ENCODE results near the gene MTHFS. TPM values are rescaled to one million over a fixed set of nuclear protein-coding genes. Genes with fewer than 3 reads are reported as not detected.

MTHFS gene
- 10 to 100 TPM; 28.7 to 55.1 TPM for total RNA-seq

DNA sequence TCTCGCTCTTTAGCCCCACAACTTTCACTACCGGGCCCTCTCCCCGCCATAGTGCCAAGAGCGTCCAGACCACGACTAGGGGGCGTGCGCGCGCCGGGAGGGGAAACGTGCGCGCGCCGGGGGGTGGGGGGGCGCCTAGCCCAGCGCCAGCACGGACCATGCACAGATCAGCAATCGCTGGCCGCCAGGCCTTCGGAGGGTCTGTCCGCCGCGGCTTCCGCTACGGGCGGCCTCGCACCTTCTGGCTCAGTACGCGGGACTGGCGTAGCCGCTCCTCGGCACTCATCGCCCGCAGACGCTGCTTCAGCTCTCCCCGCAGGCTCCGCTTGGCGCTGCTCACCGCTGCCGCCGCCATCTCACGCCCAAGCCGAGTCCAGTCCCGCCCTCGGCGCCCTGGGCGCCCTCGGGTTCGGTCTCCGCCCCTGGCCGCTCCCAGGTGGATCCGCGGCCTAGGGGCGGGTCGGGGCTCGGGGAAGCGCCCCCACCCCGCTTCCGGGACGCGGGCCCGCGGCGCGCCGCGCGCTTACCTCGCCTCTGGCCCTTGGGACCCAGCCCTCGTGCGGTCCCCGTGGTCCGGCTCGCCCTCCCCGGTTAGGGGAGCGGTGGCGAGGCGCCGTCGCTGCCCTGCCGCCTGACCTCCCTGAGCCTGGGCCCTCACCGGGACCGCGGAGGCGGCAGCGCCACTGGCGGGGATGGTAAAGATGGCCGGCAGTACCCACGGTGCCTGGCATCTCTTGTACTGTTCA, at the start of gene MTHFS:
TSS of gene MTHFS (minus strand) at position 381 of the 746 bp plus-strand sequence. CDS start at position 355, 26 bp downstream.
- Histone ChIP-seq H3K27me3 (replicated peaks; ENCODE audit: insufficient read depth) (no peaks in the 10 kb centered on the region), H3K36me3 (no peaks in the 10 kb centered on the region), H3K9me3 (no peaks in the 10 kb centered on the region), H3K27ac (peak within 1 kb of the TSS; percentile 97 to 98), H3K4me3 (peak within 1 kb of the TSS; percentile 65 to 80), H3K4me1 (replicated peaks) (no peaks in the 10 kb centered on the region)
- TF ChIP-seq POLR2A (IDR thresholded peaks at IDR 0.05): peak; percentile 57
- TF ChIP-seq, protein P1, sequence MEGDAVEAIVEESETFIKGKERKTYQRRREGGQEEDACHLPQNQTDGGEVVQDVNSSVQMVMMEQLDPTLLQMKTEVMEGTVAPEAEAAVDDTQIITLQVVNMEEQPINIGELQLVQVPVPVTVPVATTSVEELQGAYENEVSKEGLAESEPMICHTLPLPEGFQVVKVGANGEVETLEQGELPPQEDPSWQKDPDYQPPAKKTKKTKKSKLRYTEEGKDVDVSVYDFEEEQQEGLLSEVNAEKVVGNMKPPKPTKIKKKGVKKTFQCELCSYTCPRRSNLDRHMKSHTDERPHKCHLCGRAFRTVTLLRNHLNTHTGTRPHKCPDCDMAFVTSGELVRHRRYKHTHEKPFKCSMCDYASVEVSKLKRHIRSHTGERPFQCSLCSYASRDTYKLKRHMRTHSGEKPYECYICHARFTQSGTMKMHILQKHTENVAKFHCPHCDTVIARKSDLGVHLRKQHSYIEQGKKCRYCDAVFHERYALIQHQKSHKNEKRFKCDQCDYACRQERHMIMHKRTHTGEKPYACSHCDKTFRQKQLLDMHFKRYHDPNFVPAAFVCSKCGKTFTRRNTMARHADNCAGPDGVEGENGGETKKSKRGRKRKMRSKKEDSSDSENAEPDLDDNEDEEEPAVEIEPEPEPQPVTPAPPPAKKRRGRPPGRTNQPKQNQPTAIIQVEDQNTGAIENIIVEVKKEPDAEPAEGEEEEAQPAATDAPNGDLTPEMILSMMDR (IDR thresholded peaks at IDR 0.05): peak in 3 of 4 experiments; percentile 29 to 51 (median 32)
- TF ChIP-seq POLR2AphosphoS5 (IDR thresholded peaks at IDR 0.05): no peak
- DNase-seq (ENCODE audit: low spot score): peak; percentile 62
- intact Hi-C loops (cut with DNase I): loop anchor here (2.0 to 10.0 kb wide), 3 partner anchors 26 to 275 kb away; no protein-coding TSS in a partner anchor
- under 1% methylated on average over 41 of the region's 90 CpGs for WGBS

DNA sequence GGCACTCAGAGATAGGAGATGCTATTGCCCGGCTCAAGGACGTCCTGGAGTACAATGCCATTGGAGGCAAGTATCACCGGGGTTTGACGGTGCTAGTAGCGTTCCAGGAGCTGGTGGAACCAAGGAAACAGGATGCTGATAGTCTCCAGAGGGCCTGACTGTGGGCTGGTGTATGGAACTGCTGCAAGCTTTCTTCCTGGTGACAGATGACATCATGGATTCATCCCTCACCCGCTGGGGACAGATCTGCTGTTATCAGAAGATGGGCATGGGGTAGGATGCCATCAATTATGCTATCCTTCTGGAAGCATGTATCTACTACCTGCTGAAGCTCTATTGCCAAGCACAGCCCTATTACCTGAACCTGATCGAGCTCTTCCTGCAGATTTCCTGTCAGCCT, 47.8 kb upstream of the MTHFS start:
- DNase-seq (ENCODE audit: low spot score): no peak
- WGBS: 88% methylated on average over 7 of the region's 7 CpGs
- Histone ChIP-seq H3K4me3 (no peak overlapping the region), H3K36me3 (no peaks in the 10 kb centered on the region), H3K27ac (no peak overlapping the region), H3K27me3 (replicated peaks; ENCODE audit: insufficient read depth) (no peaks in the 10 kb centered on the region), H3K9me3 (no peaks in the 10 kb centered on the region), H3K4me1 (replicated peaks) (no peaks in the 10 kb centered on the region)
- intact Hi-C loops (cut with DNase I): no loop called here
- no peak for TF ChIP-seq POLR2A (IDR thresholded peaks at IDR 0.05)
- TF ChIP-seq, protein P1 (IDR thresholded peaks at IDR 0.05): no peak

DNA sequence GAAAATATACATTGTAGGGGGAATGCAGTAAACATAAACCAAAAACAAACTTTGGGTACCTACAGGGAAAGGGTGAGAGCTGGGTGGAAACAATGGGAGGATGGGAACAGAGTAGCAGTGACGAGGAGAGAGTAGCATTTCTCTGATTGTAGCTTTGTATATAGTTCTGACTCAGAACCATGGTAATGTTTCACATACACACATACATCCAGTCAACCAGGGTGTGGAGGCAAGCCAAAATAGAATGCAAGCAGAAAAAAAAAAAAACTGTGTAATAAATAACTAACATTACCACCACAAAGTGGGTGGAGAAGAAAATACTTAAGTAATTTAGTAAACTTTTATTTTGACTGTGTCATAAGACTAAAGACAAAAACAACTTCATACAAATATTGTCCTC, 47.0 kb upstream of the MTHFS start:
- no peak overlapping the region for H3K4me3 ChIP-seq
- H3K27ac ChIP-seq: no peak overlapping the region
- TF ChIP-seq POLR2AphosphoS5 (IDR thresholded peaks at IDR 0.05): no peak
- H3K9me3 ChIP-seq: no peaks in the 10 kb centered on the region
- intact Hi-C loops (cut with DNase I): no loop called here
- H3K4me1 ChIP-seq (replicated peaks): no peaks in the 10 kb centered on the region
- DNase-seq (ENCODE audit: low spot score): no peak
- 68% methylated on average over 1 of the region's 1 CpG for WGBS
- no peaks in the 10 kb centered on the region for H3K36me3 ChIP-seq
- no peaks in the 10 kb centered on the region for H3K27me3 ChIP-seq (replicated peaks; ENCODE audit: insufficient read depth)

DNA sequence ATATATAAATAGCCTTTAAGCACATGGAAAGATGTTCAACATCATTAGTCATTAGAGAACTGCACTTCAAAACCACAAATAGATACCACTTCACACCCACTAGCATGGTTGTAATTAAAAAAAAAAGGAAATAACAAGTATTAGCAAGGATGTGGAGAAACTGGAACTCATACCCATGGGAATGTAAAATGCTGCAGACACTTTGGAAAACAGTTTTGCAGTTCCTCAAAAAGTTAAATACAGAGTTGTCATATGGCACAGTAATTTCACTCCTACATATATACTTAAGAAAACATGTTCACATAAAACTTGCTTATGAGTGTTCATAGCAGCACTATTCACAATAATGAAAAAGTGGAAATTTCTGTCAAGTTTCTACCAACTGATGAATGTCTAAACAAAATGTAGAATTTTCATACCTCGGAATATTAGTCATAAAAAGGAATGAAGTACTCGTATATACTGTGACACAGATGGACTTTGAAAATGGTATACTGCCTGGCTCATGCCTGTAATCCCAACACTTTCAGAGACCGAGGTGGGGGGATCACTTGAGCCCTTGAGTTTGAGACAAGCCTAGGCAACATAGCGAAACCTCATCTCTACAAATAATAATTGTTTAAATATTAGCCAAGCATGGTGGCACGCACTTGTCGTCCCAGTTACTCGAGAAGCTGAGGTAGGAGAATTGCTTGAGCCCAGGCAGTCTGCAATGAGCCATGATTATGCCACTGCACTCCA, 46.1 kb upstream of the MTHFS start:
- no peak for DNase-seq (ENCODE audit: low spot score)
- Histone ChIP-seq H3K4me3 (no peak overlapping the region), H3K36me3 (no peaks in the 10 kb centered on the region), H3K27ac (no peak overlapping the region), H3K9me3 (no peaks in the 10 kb centered on the region), H3K27me3 (replicated peaks; ENCODE audit: insufficient read depth) (no peaks in the 10 kb centered on the region), H3K4me1 (replicated peaks) (no peaks in the 10 kb centered on the region)
- intact Hi-C loops (cut with DNase I): no loop called here
- TF ChIP-seq, protein P1 (IDR thresholded peaks at IDR 0.05): no peak
- no peak for TF ChIP-seq POLR2AphosphoS5 (IDR thresholded peaks at IDR 0.05)
- no peak for TF ChIP-seq POLR2A (IDR thresholded peaks at IDR 0.05)
- WGBS: 69% methylated on average over 7 of the region's 7 CpGs

DNA sequence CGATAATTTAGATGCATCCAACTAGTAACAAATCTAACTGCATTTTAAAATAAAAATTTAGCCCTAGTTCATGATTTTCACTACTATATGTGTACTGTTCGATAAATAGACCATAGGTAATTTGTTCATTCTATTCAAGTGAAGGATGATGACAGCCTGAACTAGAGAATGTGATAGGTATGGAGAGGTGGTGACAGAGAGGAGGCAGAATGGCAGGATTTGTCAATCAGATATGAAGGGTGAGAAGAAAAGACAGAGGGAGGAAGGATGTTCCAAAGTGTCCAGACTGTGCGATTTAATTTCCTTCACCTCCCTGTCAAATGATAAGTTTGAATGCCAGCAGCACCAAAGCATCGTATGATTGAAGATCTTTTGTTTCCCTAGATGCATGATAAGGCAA, 42.6 kb upstream of the MTHFS start:
- no peak for DNase-seq (ENCODE audit: low spot score)
- Histone ChIP-seq H3K4me1 (replicated peaks) (peaks cover 3% of the 10 kb centered on the region), H3K4me3 (no peak overlapping the region), H3K36me3 (no peaks in the 10 kb centered on the region), H3K27ac (no peak overlapping the region), H3K9me3 (no peaks in the 10 kb centered on the region), H3K27me3 (replicated peaks; ENCODE audit: insufficient read depth) (no peaks in the 10 kb centered on the region)
- 89% methylated on average over 4 of the region's 4 CpGs for WGBS
- TF ChIP-seq, protein P1 (IDR thresholded peaks at IDR 0.05): no peak
- TF ChIP-seq POLR2AphosphoS5 (IDR thresholded peaks at IDR 0.05): no peak
- no peak for TF ChIP-seq POLR2A (IDR thresholded peaks at IDR 0.05)
- intact Hi-C loops (cut with DNase I): no loop called here
